Effector memory CD4-positive, alpha-beta T cell (primary cell): ENCODE data around the gene NDUFB11.

Experiments
- DNase-seq, 3 donors: peaks; one replicate each; pipeline ENCODE4 v3.0.0-alpha.2; 2020
- H3K27ac ChIP-seq: 2 replicates; pipeline ENCODE4 v1.7.0; 2013; ENCODE audit warnings: mild to moderate bottlenecking, low read length, moderate library complexity; ENCODE audit not compliant: insufficient read depth, poor library complexity, severe bottlenecking
- H3K27me3 ChIP-seq: replicated peaks from 2 replicates; pipeline ENCODE4 v1.7.0; 2013; ENCODE audit warnings: mild to moderate bottlenecking, low read length; ENCODE audit not compliant: insufficient read depth, control insufficient read depth, poor library complexity, severe bottlenecking
- H3K36me3 ChIP-seq: 2 replicates; pipeline ENCODE4 v1.7.0; 2013; ENCODE audit warnings: mild to moderate bottlenecking, low read length, moderate library complexity; ENCODE audit not compliant: control insufficient read depth, insufficient read depth
- H3K4me1 ChIP-seq: 2 replicates; pipeline ENCODE4 v1.7.0; 2013; ENCODE audit warnings: low read length, mild to moderate bottlenecking; ENCODE audit not compliant: control insufficient read depth, insufficient read depth, poor library complexity, severe bottlenecking
- H3K4me3 ChIP-seq: 2 replicates; pipeline ENCODE4 v1.7.0; 2013; ENCODE audit warnings: low read length, low read depth, mild to moderate bottlenecking; ENCODE audit not compliant: insufficient read depth, poor library complexity, severe bottlenecking
- H3K9me3 ChIP-seq: 2 replicates; pipeline ENCODE4 v1.7.0; 2013; ENCODE audit warnings: mild to moderate bottlenecking, low read length, moderate library complexity; ENCODE audit not compliant: control insufficient read depth

Gene NDUFB11

GRCh38 chrX:47184486-47184885 lies 40.0 kb upstream of the NDUFB11 start:
- H3K27ac ChIP-seq: no peak overlapping the region
- no peak for DNase-seq
- no peaks in the 10 kb centered on the region for H3K27me3 ChIP-seq
- H3K9me3 ChIP-seq: no peaks in the 10 kb centered on the region
- peaks cover 30% of the 10 kb centered on the region for H3K36me3 ChIP-seq
- H3K4me3 ChIP-seq: no peak overlapping the region
- no peaks in the 10 kb centered on the region for H3K4me1 ChIP-seq

GRCh38 chrX:47182106-47182700 lies 37.7 kb upstream of the NDUFB11 start:
- Histone ChIP-seq H3K4me1 (no peaks in the 10 kb centered on the region), H3K4me3 (no peak overlapping the region), H3K27me3 (no peaks in the 10 kb centered on the region), H3K9me3 (no peaks in the 10 kb centered on the region), H3K27ac (no peak overlapping the region), H3K36me3 (peaks cover 47% of the 10 kb centered on the region)
- DNase-seq: no peak

- Histone ChIP-seq H3K4me3 (no peak overlapping the region), H3K4me1 (no peaks in the 10 kb centered on the region), H3K27ac (no peak overlapping the region), H3K36me3 (peaks cover 54% of the 10 kb centered on the region), H3K9me3 (no peaks in the 10 kb centered on the region), H3K27me3 (no peaks in the 10 kb centered on the region)
- DNase-seq: no peak
Measured at GRCh38 chrX:47181301-47181700, 36.8 kb upstream of the NDUFB11 start.

- DNase-seq: no peak
- H3K4me3 ChIP-seq: no peak overlapping the region
- no peaks in the 10 kb centered on the region for H3K27me3 ChIP-seq
- H3K36me3 ChIP-seq: peaks cover 62% of the 10 kb centered on the region
- no peaks in the 10 kb centered on the region for H3K9me3 ChIP-seq
- no peaks in the 10 kb centered on the region for H3K4me1 ChIP-seq
- H3K27ac ChIP-seq: no peak overlapping the region
Measured at GRCh38 chrX:47180346-47180745, 35.8 kb upstream of the NDUFB11 start.

- DNase-seq: no peak
- peaks cover 67% of the 10 kb centered on the region for H3K36me3 ChIP-seq
- no peak overlapping the region for H3K27ac ChIP-seq
- no peaks in the 10 kb centered on the region for H3K9me3 ChIP-seq
- no peak overlapping the region for H3K4me3 ChIP-seq
- H3K4me1 ChIP-seq: no peaks in the 10 kb centered on the region
- H3K27me3 ChIP-seq: no peaks in the 10 kb centered on the region
Measured at GRCh38 chrX:47179928-47180255, 35.4 kb upstream of the NDUFB11 start.

GRCh38 chrX:47179221-47179927 lies 34.9 kb upstream of the NDUFB11 start:
- no peak overlapping the region for H3K27ac ChIP-seq
- no peaks in the 10 kb centered on the region for H3K9me3 ChIP-seq
- no peaks in the 10 kb centered on the region for H3K27me3 ChIP-seq
- no peak overlapping the region for H3K4me3 ChIP-seq
- peaks cover 71% of the 10 kb centered on the region for H3K36me3 ChIP-seq
- H3K4me1 ChIP-seq: no peaks in the 10 kb centered on the region
- no peak for DNase-seq

GRCh38 chrX:47178337-47178736 lies 33.8 kb upstream of the NDUFB11 start:
- DNase-seq: no peak
- Histone ChIP-seq H3K36me3 (peaks cover 81% of the 10 kb centered on the region), H3K4me1 (no peaks in the 10 kb centered on the region), H3K4me3 (no peak overlapping the region), H3K9me3 (no peaks in the 10 kb centered on the region), H3K27me3 (no peaks in the 10 kb centered on the region), H3K27ac (no peak overlapping the region)

- Histone ChIP-seq H3K27me3 (no peaks in the 10 kb centered on the region), H3K36me3 (peaks cover 84% of the 10 kb centered on the region), H3K27ac (no peak overlapping the region)
Measured at GRCh38 chrX:47177079-47177478, 32.6 kb upstream of the NDUFB11 start.

GRCh38 chrX:47176101-47176740 lies 31.7 kb upstream of the NDUFB11 start:
- no peak overlapping the region for H3K4me3 ChIP-seq
- H3K4me1 ChIP-seq: no peaks in the 10 kb centered on the region
- no peak overlapping the region for H3K27ac ChIP-seq
- H3K9me3 ChIP-seq: no peaks in the 10 kb centered on the region
- no peak for DNase-seq
- H3K27me3 ChIP-seq: no peaks in the 10 kb centered on the region
- peaks cover 80% of the 10 kb centered on the region for H3K36me3 ChIP-seq

More at GRCh38 chrX:47177079-47177478, 32.6 kb upstream of the NDUFB11 start:
- DNase-seq: no peak
- no peak overlapping the region for H3K4me3 ChIP-seq
- H3K9me3 ChIP-seq: no peaks in the 10 kb centered on the region
- no peaks in the 10 kb centered on the region for H3K4me1 ChIP-seq

GRCh38 chrX:47175588-47175980 lies 31.1 kb upstream of the NDUFB11 start:
- H3K4me3 ChIP-seq: no peak overlapping the region
- no peak for DNase-seq
- no peaks in the 10 kb centered on the region for H3K4me1 ChIP-seq
- peaks cover 77% of the 10 kb centered on the region for H3K36me3 ChIP-seq
- no peaks in the 10 kb centered on the region for H3K27me3 ChIP-seq
- no peak overlapping the region for H3K27ac ChIP-seq
- H3K9me3 ChIP-seq: no peaks in the 10 kb centered on the region
